Naive thymus-derived CD4-positive, alpha-beta T cell (primary cell): ENCODE results near the gene DACH1. TPM values are rescaled to one million over a fixed set of nuclear protein-coding genes. Genes with fewer than 3 reads are reported as not detected.

Experiments used
- ATAC-seq: fragments of 150-1000 bp; cut with Tn5 transposase; 2 replicates; pipeline ENCODE4 v1.10.0; 2021; ENCODE audit warnings: mild to moderate bottlenecking, moderate library complexity
- CTCF ChIA-PET: fragments of 350-600 bp; sonication (Branson Sonifier 250); formaldehyde crosslinking; loops from one replicate; lab custom pipeline; 2021; ENCODE audit warnings: antibody characterized with exemption; lab: Charles Lee
- POLR2A ChIA-PET: fragments of 350-600 bp; sonication (Branson Sonifier 250); formaldehyde crosslinking; loops from one replicate; lab custom pipeline; 2021; ENCODE audit warnings: antibody characterized with exemption, inconsistent platforms; lab: Charles Lee
- DNase-seq, 9 donors: peaks; one replicate each; pipeline versions ENCODE4 v3.0.0 to v3.0.0-alpha.2; 2020 to 2022; ENCODE audit warnings: mixed read lengths in 1 of 9
- H3K27ac ChIP-seq: one replicate; pipeline ENCODE4 v1.7.0; 2013; ENCODE audit warnings: mild to moderate bottlenecking, low read depth, low read length, moderate library complexity
- H3K27me3 ChIP-seq, 2 donors: one replicate each; pipeline ENCODE4 v1.7.0; 2013; ENCODE audit warnings: low read length in 2 of 2, mild to moderate bottlenecking in 2 of 2, moderate library complexity in 2 of 2; ENCODE audit not compliant: control insufficient read depth in 2 of 2, insufficient read depth in 2 of 2
- H3K36me3 ChIP-seq, 3 experiments: 1 replicate in 2 of 3; 2 replicates in 1 of 3; pipeline ENCODE4 v1.7.0; 2013; ENCODE audit warnings: low read length in 3 of 3, mild to moderate bottlenecking in 3 of 3, moderate library complexity in 1 of 3; ENCODE audit not compliant: insufficient read depth in 3 of 3, control insufficient read depth in 2 of 3
- H3K4me1 ChIP-seq, 2 donors: one replicate each; pipeline ENCODE4 v1.7.0; 2013; ENCODE audit warnings: low read length in 2 of 2, mild to moderate bottlenecking in 2 of 2, moderate library complexity in 1 of 2; ENCODE audit not compliant: control insufficient read depth in 2 of 2, insufficient read depth in 2 of 2
- H3K4me3 ChIP-seq: 2 replicates; pipeline ENCODE4 v1.7.0; 2013; ENCODE audit warnings: mild to moderate bottlenecking, low read length
- H3K9me3 ChIP-seq, 3 experiments: 1 replicate in 2 of 3; 2 replicates in 1 of 3; pipeline ENCODE4 v1.7.0; 2013; ENCODE audit warnings: low read length in 3 of 3; ENCODE audit not compliant: control insufficient read depth in 2 of 3
- H3K27ac Mint-ChIP-seq, 9 donors: one replicate each; pipeline ENCODE4 v1.8.0; 2020 to 2022; ENCODE audit warnings: mixed read lengths in 9 of 9, mild to moderate bottlenecking in 8 of 9, moderate library complexity in 5 of 9, inconsistent platforms in 2 of 9
- H3K27me3 Mint-ChIP-seq, 5 donors: one replicate each; pipeline ENCODE4 v1.8.0; 2021 to 2022; ENCODE audit warnings: mixed read lengths in 5 of 5, mild to moderate bottlenecking in 1 of 5
- H3K36me3 Mint-ChIP-seq, 5 donors: one replicate each; pipeline ENCODE4 v1.8.0; 2020 to 2022; ENCODE audit warnings: mixed read lengths in 5 of 5, mild to moderate bottlenecking in 3 of 5, inconsistent platforms in 1 of 5
- H3K4me1 Mint-ChIP-seq, 7 donors: one replicate each; pipeline ENCODE4 v1.8.0; 2020 to 2022; ENCODE audit warnings: mixed read lengths in 7 of 7, mild to moderate bottlenecking in 3 of 7, inconsistent platforms in 1 of 7
- H3K4me3 Mint-ChIP-seq, 10 donors: one replicate each; pipeline ENCODE4 v1.8.0; 2020 to 2022; ENCODE audit warnings: mild to moderate bottlenecking in 10 of 10, mixed read lengths in 10 of 10, moderate library complexity in 6 of 10, inconsistent platforms in 2 of 10
- H3K9me3 Mint-ChIP-seq, 11 donors: one replicate each; pipeline ENCODE4 v1.8.0; 2020 to 2022; ENCODE audit warnings: mixed read lengths in 11 of 11, mild to moderate bottlenecking in 4 of 11, inconsistent platforms in 1 of 11, moderate library complexity in 1 of 11
- intact Hi-C, 2 donors: fragments of 100-400 bp; cut with micrococcal nuclease; formaldehyde crosslinking; loops; one replicate each; pipeline ENCODE4 v1.15.1; 2023
- polyA plus RNA-seq, 2 donors: library from polyadenylated mRNA; unstranded; fragments of 300-500 nt; fragmentation: Illumina TruSeq; gene quantifications; one replicate each; pipeline ENCODE4 v1.2.3, GENCODE V29; 2021
- total RNA-seq, 6 experiments: library from RNA in 5 of 6; stranded (reverse) in 5 of 6; gene quantifications; 1 replicate in 5 of 6; 2 replicates in 1 of 6; pipeline ENCODE4 v1.2.3 and lab custom pipeline; 2021 to 2026

DACH1 gene
- total and polyA plus RNA-seq, 7 experiments from 2014 or later, result 0.20 to 1.7 (median 0.57) TPM; not detected in 1

DNA sequence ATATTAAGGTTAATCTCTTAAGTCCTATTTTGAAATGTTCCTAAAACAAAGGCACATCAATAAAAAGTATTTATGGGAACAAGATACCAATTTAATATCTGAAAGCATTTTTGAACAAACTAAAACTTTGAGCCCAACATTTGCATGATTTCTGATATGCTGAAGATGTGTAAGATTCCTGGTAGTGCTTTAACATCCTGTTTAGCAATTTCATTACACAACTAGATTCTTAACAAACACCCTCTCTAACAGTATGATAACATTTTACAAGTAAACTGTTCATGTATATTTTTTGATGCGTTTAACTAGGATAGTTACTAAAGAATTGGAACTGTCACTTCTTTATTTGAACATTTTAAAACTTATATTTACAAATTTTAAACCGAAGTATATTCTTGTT lies 63.9 kb downstream of the DACH1 start:
- no peak overlapping the region for H3K27ac Mint-ChIP-seq
- H3K36me3 Mint-ChIP-seq, result no peaks in the 10 kb centered on the region
- peaks cover 0 to 6% (median 0%) of the 10 kb centered on the region in 11 donors for H3K9me3 Mint-ChIP-seq
- Histone ChIP-seq H3K9me3 (no peaks in the 10 kb centered on the region), H3K36me3 (no peaks in the 10 kb centered on the region), H3K27ac (no peak overlapping the region), H3K4me3 (no peak overlapping the region), H3K27me3 (no peaks in the 10 kb centered on the region), H3K4me1 (no peaks in the 10 kb centered on the region)
- H3K4me1 Mint-ChIP-seq, result no peaks in the 10 kb centered on the region
- intact Hi-C loops, result no loop called here
- no peaks in the 10 kb centered on the region for H3K27me3 Mint-ChIP-seq
- POLR2A ChIA-PET, result no interaction called here
- H3K4me3 Mint-ChIP-seq, result no peak overlapping the region
- ATAC-seq (no peak), DNase-seq (no peak)
- CTCF ChIA-PET, result no interaction called here

DNA sequence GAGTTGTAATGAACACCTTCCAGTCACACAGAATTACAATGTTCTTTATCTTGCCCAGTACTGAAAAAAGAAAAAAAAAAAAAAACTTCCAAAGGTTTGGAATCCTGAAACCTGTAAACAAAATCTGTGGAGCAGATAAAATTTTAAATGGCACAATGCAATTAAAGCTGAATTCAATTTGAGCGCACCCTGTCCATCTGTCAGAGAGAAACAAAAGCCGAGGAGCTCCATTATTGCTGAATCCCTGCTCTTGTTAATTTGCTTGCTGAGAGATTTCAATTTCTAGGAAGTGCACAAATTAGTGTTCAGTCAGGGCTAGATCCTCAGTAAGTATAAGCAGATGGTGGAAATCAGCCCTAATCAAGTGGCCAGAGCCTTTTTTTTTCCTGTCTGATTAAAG lies 65.2 kb downstream of the DACH1 start:
- Histone ChIP-seq H3K4me3 (no peak overlapping the region), H3K9me3 (no peaks in the 10 kb centered on the region), H3K36me3 (no peaks in the 10 kb centered on the region), H3K4me1 (no peaks in the 10 kb centered on the region), H3K27ac (no peak overlapping the region), H3K27me3 (no peaks in the 10 kb centered on the region)
- no peak overlapping the region for H3K27ac Mint-ChIP-seq
- DNase-seq, result no peak
- CTCF ChIA-PET, result interaction anchor here (0.7 kb wide), 1 partner anchor 104 kb away, joined by 3 read pairs; no protein-coding TSS in a partner anchor
- H3K27me3 Mint-ChIP-seq, result no peaks in the 10 kb centered on the region
- no peaks in the 10 kb centered on the region for H3K36me3 Mint-ChIP-seq
- H3K4me3 Mint-ChIP-seq, result no peak overlapping the region
- no peaks in the 10 kb centered on the region for H3K4me1 Mint-ChIP-seq
- intact Hi-C loops, result no loop called here
- no peak for ATAC-seq
- H3K9me3 Mint-ChIP-seq, result peaks cover 0 to 6% (median 0%) of the 10 kb centered on the region in 11 donors
- POLR2A ChIA-PET, result no interaction called here

DNA sequence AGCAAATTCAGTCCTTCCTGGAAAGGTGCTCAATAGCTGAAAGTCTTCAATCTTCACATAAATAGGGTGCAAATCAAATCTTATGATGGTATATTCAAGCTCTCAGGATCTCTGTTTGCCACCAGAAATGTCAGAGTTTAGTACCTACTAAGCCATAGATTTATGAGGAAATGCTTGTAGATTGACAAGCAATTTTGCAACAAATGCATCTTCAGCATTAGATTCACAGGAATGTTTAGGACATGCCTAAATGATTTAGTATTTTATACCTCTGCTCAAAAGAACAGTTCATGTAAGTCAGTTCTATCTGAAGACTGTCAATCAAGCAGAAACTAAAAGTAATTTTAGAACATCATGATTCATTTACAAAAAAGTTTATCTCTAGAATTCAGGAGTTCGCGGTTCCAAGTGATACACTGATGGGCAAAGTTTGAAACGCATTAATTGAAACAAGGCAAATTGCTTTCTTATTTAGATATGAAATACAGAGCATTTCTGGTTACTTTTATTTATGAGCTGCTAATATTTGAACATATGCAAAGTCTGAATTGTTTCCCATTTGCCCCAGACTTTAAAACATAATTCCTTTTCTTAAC lies 65.7 kb downstream of the DACH1 start:
- H3K27me3 Mint-ChIP-seq, result no peaks in the 10 kb centered on the region
- Histone ChIP-seq H3K4me3 (no peak overlapping the region), H3K4me1 (no peaks in the 10 kb centered on the region), H3K27ac (no peak overlapping the region), H3K9me3 (no peaks in the 10 kb centered on the region), H3K27me3 (no peaks in the 10 kb centered on the region), H3K36me3 (no peaks in the 10 kb centered on the region)
- no peak overlapping the region for H3K27ac Mint-ChIP-seq
- CTCF ChIA-PET, result interaction anchor here (0.7 kb wide), 1 partner anchor 105 kb away, joined by 3 read pairs; no protein-coding TSS in a partner anchor
- POLR2A ChIA-PET, result no interaction called here
- H3K4me1 Mint-ChIP-seq, result no peaks in the 10 kb centered on the region
- no peaks in the 10 kb centered on the region for H3K36me3 Mint-ChIP-seq
- H3K4me3 Mint-ChIP-seq, result no peak overlapping the region
- peaks cover 0 to 6% (median 0%) of the 10 kb centered on the region in 11 donors for H3K9me3 Mint-ChIP-seq
- DNase-seq, result no peak
- intact Hi-C loops, result no loop called here
- ATAC-seq, result no peak

DNA sequence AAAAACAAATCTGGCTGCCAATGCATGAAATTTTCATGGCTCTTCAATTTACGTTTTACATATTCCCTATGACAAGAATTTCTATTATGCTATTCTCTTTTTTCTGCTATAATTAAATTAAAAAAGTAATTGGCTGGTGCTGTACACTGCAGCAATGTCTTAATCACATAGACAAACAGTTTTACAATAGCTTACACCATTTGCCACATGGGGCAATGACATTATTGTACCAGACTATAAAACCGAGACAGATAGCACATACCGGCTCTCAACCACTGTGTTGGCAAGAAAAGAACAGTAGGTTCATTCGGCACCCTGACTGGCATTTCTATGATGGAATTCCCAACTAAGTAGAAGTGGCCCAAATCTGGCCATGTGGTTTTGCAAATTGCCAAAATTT lies 67.7 kb downstream of the DACH1 start:
- H3K4me3 Mint-ChIP-seq, result no peak overlapping the region
- no peak for ATAC-seq
- H3K27me3 Mint-ChIP-seq, result no peaks in the 10 kb centered on the region
- no peaks in the 10 kb centered on the region for H3K4me1 ChIP-seq
- H3K4me3 ChIP-seq, result no peak overlapping the region
- intact Hi-C loops, result no loop called here
- no peak for DNase-seq
- no peaks in the 10 kb centered on the region for H3K36me3 Mint-ChIP-seq
- no peaks in the 10 kb centered on the region for H3K36me3 ChIP-seq
- ChIA-PET CTCF (no interaction called here), POLR2A (no interaction called here)
- H3K9me3 ChIP-seq, result no peaks in the 10 kb centered on the region
- H3K27ac Mint-ChIP-seq, result no peak overlapping the region
- no peak overlapping the region for H3K27ac ChIP-seq
- no peaks in the 10 kb centered on the region for H3K4me1 Mint-ChIP-seq
- H3K27me3 ChIP-seq, result no peaks in the 10 kb centered on the region
- H3K9me3 Mint-ChIP-seq, result no peaks in the 10 kb centered on the region

DNA sequence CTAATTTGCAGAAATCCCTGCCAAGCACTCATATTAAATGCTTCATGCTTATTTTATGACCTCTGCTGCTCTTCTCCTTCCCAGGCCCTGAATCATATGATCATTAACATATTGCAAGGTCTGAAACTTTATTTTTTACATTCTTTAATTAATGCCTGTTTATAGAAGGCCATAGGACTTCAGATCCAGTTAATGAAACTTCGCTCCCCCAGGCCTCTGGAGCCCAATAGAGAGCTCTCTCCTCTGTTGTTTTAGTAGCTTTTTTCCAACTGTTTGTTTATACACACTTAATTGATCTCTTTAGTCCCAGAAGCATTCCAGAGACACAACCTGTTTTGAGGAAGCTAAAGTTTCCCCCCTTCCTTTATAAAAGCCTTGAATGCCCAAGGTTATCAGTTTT lies 68.3 kb downstream of the DACH1 start:
- Mint-ChIP-seq H3K4me3 (no peak overlapping the region), H3K27me3 (no peaks in the 10 kb centered on the region), H3K9me3 (no peaks in the 10 kb centered on the region), H3K4me1 (no peaks in the 10 kb centered on the region), H3K27ac (no peak overlapping the region), H3K36me3 (no peaks in the 10 kb centered on the region)
- ChIA-PET CTCF (no interaction called here), POLR2A (no interaction called here)
- Histone ChIP-seq H3K4me3 (no peak overlapping the region), H3K27ac (no peak overlapping the region), H3K9me3 (no peaks in the 10 kb centered on the region), H3K27me3 (no peaks in the 10 kb centered on the region), H3K4me1 (no peaks in the 10 kb centered on the region), H3K36me3 (no peaks in the 10 kb centered on the region)
- ATAC-seq, result no peak
- no peak for DNase-seq
- intact Hi-C loops, result no loop called here

DNA sequence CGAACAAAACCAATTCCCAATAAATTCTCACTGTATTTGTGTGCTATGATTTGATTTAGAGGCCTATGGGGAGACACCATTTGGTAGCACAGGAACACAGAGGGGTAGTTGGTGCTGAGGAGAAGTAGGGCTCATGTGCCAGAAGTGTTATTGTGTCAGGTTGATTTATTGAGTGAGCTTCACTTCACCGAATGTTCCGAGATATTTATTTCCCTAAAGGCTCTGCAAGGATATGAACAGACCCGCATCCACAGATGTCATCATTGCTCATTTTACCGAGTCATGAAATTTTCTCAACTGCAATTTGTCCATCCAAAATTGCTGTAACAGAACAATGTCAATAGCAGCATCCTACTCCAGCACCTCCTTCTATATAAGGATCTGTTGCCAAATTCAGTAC lies 69.5 kb downstream of the DACH1 start:
- intact Hi-C loops, result no loop called here
- ATAC-seq, result no peak
- no peaks in the 10 kb centered on the region for H3K4me1 ChIP-seq
- H3K9me3 ChIP-seq, result no peaks in the 10 kb centered on the region
- no peak overlapping the region for H3K4me3 ChIP-seq
- no peak overlapping the region for H3K4me3 Mint-ChIP-seq
- H3K27ac ChIP-seq, result no peak overlapping the region
- H3K36me3 Mint-ChIP-seq, result no peaks in the 10 kb centered on the region
- ChIA-PET POLR2A (no interaction called here), CTCF (no interaction called here)
- H3K4me1 Mint-ChIP-seq, result no peaks in the 10 kb centered on the region
- no peaks in the 10 kb centered on the region for H3K27me3 ChIP-seq
- H3K36me3 ChIP-seq, result no peaks in the 10 kb centered on the region
- no peaks in the 10 kb centered on the region for H3K9me3 Mint-ChIP-seq
- DNase-seq, result no peak
- H3K27me3 Mint-ChIP-seq, result no peaks in the 10 kb centered on the region
- H3K27ac Mint-ChIP-seq, result no peak overlapping the region

DNA sequence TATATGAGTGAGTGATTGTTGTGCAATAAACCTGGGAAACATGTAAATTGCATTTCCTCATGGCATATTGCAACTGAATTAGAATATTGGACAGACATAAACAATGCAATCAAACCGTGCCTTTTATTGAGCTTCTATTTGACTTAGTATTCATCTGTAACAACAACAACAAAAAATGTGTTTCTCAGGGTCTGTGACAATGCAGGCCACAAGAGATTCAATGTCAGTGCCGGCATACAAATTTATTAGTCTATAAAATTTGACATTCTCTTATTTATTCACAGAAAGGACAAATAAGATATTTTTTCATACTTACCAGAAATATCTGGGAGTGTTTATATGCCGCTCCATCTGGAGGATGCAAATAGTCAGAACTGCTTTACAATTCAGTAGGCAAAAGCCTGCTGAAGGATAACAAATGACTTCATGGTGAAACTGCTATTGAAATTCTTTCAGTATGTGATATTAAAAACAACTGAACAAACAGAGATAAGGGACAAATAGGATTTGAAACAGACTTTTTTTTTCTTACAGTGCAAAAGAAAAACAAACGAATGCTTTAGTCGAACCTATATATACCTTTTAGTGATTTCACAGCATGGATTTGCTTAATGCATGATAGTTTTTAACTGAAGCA lies 77.2 kb downstream of the DACH1 start:
- Histone ChIP-seq H3K27ac (no peak overlapping the region), H3K4me1 (no peaks in the 10 kb centered on the region), H3K4me3 (no peak overlapping the region), H3K27me3 (no peaks in the 10 kb centered on the region), H3K9me3 (no peaks in the 10 kb centered on the region), H3K36me3 (no peaks in the 10 kb centered on the region)
- H3K4me3 Mint-ChIP-seq, result no peak overlapping the region
- intact Hi-C loops, result no loop called here
- H3K27me3 Mint-ChIP-seq, result no peaks in the 10 kb centered on the region
- DNase-seq (no peak), ATAC-seq (no peak)
- no peaks in the 10 kb centered on the region for H3K4me1 Mint-ChIP-seq
- ChIA-PET CTCF (no interaction called here), POLR2A (interaction anchor here (0.7 kb wide), 1 partner anchor 225 kb away, joined by 4 read pairs; no protein-coding TSS in a partner anchor)
- H3K9me3 Mint-ChIP-seq, result peaks cover 0 to 5% (median 0%) of the 10 kb centered on the region in 11 donors
- H3K36me3 Mint-ChIP-seq, result no peaks in the 10 kb centered on the region
- no peak overlapping the region for H3K27ac Mint-ChIP-seq
